ENCODE results near the gene GGN. TPM values are rescaled to one million over a fixed set of nuclear protein-coding genes. Genes with fewer than 3 reads are reported as not detected.

Gene GGN
- total RNA-seq, 1 donor from 2014 or later = 2.1 TPM

DNA sequence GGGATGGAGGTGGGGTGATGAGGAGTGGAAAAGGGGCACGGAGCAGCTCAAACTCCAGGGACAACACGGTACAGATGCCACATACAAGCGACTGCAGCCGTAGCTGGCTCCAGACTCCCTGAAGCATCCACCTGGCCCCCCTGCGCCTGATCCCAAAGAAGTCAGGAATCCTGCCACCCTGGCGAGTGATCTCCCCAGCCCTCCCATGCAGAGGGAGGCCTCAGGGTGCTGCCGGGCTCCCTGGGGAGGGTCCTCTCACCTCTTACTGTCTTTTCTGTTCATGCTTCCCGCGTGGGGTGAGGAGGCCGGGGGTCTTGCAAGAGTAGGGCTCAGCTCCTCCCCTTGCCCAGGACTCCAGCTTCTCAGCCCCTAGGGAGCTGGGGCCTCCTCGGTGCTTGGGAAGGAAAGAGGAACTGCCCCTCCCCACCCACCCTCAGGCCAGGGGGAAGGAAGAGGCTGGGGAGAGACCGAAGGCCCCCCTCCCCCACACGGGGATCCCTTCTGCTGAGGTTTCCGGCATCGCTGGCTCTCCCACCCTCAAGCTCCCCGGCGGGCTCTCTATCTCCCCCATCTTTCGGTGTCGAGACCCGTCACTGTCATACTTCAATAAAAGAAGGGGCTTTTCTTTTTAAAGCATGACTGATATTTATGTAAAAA is 38.1 kb upstream of the GGN start, which contains the start of gene RASGRP4:
Gene RASGRP4, minus strand, starts transcription at position 410 of the 657 bp plus-strand sequence. Its CDS starts 128 bp downstream, at position 282.
- Histone ChIP-seq H3K9me3 (ENCODE audit: insufficient read depth, low read depth, low read length) (no peaks in the 10 kb centered on the region), H3K79me2 (ENCODE audit: insufficient read depth, low read length) (no peaks in the 10 kb centered on the region), H3K9ac (ENCODE audit: low read length) (no peak within 1 kb of the TSS), H4K20me1 (ENCODE audit: insufficient read depth, low read length) (no peaks in the 10 kb centered on the region), H3K27ac (ENCODE audit: low read depth, low read length) (no peak within 1 kb of the TSS), H3K4me1 (ENCODE audit: insufficient read depth, low read length) (no peaks in the 10 kb centered on the region), H3K36me3 (ENCODE audit: insufficient read depth, low read length) (no peaks in the 10 kb centered on the region), H2AFZ (ENCODE audit: low read depth, low read length) (no peak within 1 kb of the TSS), H3K27me3 (ENCODE audit: insufficient read depth, low read length) (peaks cover 7% of the 10 kb centered on the region), H3K4me3 (ENCODE audit: insufficient read depth, low read depth, low read length) (no peak within 1 kb of the TSS), H3K4me2 (ENCODE audit: low read length) (no peak within 1 kb of the TSS)
- no peak for FAIRE-seq
- Mint-ChIP-seq H3K27ac (ENCODE audit: unreplicated experiment) (no peak within 1 kb of the TSS), H3K9me3 (ENCODE audit: unreplicated experiment) (no peaks in the 10 kb centered on the region), H3K36me3 (ENCODE audit: low read depth, unreplicated experiment) (peaks cover 2% of the 10 kb centered on the region), H3K27me3 (ENCODE audit: low read depth, unreplicated experiment) (peaks cover 14% of the 10 kb centered on the region), H3K4me1 (ENCODE audit: low read depth, unreplicated experiment) (peaks cover 1% of the 10 kb centered on the region), H3K4me3 (ENCODE audit: unreplicated experiment) (no peak within 1 kb of the TSS)
- no peak for DNase-seq (ENCODE audit: low read depth)
- TF ChIP-seq, protein P1, sequence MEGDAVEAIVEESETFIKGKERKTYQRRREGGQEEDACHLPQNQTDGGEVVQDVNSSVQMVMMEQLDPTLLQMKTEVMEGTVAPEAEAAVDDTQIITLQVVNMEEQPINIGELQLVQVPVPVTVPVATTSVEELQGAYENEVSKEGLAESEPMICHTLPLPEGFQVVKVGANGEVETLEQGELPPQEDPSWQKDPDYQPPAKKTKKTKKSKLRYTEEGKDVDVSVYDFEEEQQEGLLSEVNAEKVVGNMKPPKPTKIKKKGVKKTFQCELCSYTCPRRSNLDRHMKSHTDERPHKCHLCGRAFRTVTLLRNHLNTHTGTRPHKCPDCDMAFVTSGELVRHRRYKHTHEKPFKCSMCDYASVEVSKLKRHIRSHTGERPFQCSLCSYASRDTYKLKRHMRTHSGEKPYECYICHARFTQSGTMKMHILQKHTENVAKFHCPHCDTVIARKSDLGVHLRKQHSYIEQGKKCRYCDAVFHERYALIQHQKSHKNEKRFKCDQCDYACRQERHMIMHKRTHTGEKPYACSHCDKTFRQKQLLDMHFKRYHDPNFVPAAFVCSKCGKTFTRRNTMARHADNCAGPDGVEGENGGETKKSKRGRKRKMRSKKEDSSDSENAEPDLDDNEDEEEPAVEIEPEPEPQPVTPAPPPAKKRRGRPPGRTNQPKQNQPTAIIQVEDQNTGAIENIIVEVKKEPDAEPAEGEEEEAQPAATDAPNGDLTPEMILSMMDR (IDR thresholded peaks at IDR 0.05; ENCODE audit: insufficient read depth, low read depth, low read length) = no peak
- no peak for TF ChIP-seq EZH2 (IDR thresholded peaks at IDR 0.05; ENCODE audit: insufficient read depth, low read length)

DNA sequence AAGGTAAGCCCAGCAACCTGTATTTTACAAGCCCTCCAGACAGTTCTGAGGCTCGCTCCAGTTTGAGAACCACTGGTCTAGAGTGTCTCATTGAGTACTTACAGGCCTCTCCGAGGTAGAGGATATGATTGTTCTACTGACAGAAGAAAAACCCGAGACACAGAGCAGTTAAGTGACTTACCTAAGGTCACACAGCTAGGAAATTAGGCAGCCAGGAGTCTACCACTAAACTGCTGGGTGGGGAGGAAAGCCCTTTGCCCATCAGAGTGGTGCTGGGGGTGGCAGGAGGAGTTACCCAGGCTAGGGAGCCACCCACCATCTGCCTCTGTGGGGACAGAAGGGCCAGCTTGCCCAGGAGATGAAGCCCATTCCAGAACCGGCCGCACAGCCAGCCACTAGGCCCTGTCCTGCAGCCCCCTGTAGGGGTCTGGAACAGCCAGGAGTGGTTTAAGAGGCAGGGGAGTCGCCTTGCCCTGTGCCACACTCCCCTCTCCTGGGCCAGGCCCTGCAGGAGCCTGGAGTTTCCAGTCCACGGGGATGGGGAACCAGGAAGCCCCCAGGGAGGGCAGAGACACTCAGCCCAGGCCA is 37.5 kb upstream of the GGN start:
- no peak overlapping the region for H3K27ac ChIP-seq (ENCODE audit: low read depth, low read length)
- H3K27ac Mint-ChIP-seq (ENCODE audit: unreplicated experiment) = no peak overlapping the region
- H3K4me3 Mint-ChIP-seq (ENCODE audit: unreplicated experiment) = no peak overlapping the region

More for the DNA sequence above, 37.5 kb upstream of the GGN start:
- Histone ChIP-seq H3K79me2 (ENCODE audit: insufficient read depth, low read length) (no peaks in the 10 kb centered on the region), H3K4me2 (ENCODE audit: low read length) (no peak overlapping the region), H3K4me3 (ENCODE audit: insufficient read depth, low read depth, low read length) (no peak overlapping the region), H3K4me1 (ENCODE audit: insufficient read depth, low read length) (no peaks in the 10 kb centered on the region), H2AFZ (ENCODE audit: low read depth, low read length) (no peak overlapping the region), H3K36me3 (ENCODE audit: insufficient read depth, low read length) (no peaks in the 10 kb centered on the region), H3K27me3 (ENCODE audit: insufficient read depth, low read length) (peaks cover 9% of the 10 kb centered on the region), H3K9ac (ENCODE audit: low read length) (no peak overlapping the region), H4K20me1 (ENCODE audit: insufficient read depth, low read length) (no peaks in the 10 kb centered on the region), H3K9me3 (ENCODE audit: insufficient read depth, low read depth, low read length) (no peaks in the 10 kb centered on the region)
- no peaks in the 10 kb centered on the region for H3K9me3 Mint-ChIP-seq (ENCODE audit: unreplicated experiment)
- no peak for FAIRE-seq
- peaks cover 18% of the 10 kb centered on the region for H3K27me3 Mint-ChIP-seq (ENCODE audit: low read depth, unreplicated experiment)
- peaks cover 2% of the 10 kb centered on the region for H3K36me3 Mint-ChIP-seq (ENCODE audit: low read depth, unreplicated experiment)
- DNase-seq (ENCODE audit: low read depth) = no peak
- peaks cover 1% of the 10 kb centered on the region for H3K4me1 Mint-ChIP-seq (ENCODE audit: low read depth, unreplicated experiment)
- TF ChIP-seq, protein P1 (IDR thresholded peaks at IDR 0.05; ENCODE audit: insufficient read depth, low read depth, low read length) = no peak
- no peak for TF ChIP-seq EZH2 (IDR thresholded peaks at IDR 0.05; ENCODE audit: insufficient read depth, low read length)
